Measurements from ENCODE around the gene SLC6A15. TPM values are rescaled to one million over a fixed set of nuclear protein-coding genes. Genes with fewer than 3 reads are reported as not detected.

Gene SLC6A15
- total RNA-seq, 1 donor: 0.43 TPM

DNA sequence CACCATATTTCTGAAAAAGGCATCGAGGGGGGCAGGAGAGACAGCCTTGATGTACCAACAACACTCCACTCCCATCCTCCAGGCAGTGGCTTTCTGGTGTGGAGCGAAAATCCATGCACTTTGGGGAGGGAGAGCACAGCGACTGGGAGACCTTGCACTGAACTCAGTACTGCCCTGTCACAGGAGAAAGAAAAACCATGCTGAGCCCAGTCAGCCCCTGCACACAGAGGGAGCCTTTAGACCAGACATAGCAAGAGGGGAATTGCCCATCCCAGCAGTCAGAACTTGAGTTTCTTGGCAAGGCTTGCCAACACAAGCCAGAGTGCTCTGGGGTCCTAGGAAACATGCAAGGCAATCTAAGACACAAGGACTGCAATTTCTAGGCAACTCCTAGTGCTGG, 24.8 kb upstream of the SLC6A15 start:
- DNase-seq (ENCODE audit: low read depth): no peak
- no peak overlapping the region for H3K4me3 ChIP-seq (ENCODE audit: low read depth, low read length)
- TF ChIP-seq, protein P1, sequence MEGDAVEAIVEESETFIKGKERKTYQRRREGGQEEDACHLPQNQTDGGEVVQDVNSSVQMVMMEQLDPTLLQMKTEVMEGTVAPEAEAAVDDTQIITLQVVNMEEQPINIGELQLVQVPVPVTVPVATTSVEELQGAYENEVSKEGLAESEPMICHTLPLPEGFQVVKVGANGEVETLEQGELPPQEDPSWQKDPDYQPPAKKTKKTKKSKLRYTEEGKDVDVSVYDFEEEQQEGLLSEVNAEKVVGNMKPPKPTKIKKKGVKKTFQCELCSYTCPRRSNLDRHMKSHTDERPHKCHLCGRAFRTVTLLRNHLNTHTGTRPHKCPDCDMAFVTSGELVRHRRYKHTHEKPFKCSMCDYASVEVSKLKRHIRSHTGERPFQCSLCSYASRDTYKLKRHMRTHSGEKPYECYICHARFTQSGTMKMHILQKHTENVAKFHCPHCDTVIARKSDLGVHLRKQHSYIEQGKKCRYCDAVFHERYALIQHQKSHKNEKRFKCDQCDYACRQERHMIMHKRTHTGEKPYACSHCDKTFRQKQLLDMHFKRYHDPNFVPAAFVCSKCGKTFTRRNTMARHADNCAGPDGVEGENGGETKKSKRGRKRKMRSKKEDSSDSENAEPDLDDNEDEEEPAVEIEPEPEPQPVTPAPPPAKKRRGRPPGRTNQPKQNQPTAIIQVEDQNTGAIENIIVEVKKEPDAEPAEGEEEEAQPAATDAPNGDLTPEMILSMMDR (IDR thresholded peaks at IDR 0.05; ENCODE audit: insufficient read depth, low read depth, low read length): no peak

DNA sequence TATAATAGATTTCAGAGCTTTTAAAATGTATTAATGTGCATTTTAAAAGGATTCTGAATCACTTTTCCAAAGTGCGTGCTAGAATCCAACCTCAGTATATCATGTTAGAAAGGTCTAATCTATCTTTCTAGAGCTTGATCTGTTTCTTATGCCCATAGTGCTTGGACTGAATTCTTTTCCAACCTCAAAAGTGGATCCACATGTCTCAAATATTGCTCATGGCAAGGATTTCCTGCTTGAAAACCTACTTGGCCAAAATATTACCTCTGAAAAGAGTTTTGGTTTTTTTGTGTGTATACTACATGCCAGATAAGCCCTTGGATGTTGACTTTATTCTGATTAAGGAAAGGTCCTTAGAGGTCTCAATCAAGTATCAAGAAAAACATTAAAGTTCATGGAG, 16.9 kb upstream of the SLC6A15 start:
- TF ChIP-seq, protein P1 (IDR thresholded peaks at IDR 0.05; ENCODE audit: insufficient read depth, low read depth, low read length): no peak
- H3K4me3 ChIP-seq (ENCODE audit: low read depth, low read length): no peak overlapping the region
- DNase-seq (ENCODE audit: low read depth): no peak

DNA sequence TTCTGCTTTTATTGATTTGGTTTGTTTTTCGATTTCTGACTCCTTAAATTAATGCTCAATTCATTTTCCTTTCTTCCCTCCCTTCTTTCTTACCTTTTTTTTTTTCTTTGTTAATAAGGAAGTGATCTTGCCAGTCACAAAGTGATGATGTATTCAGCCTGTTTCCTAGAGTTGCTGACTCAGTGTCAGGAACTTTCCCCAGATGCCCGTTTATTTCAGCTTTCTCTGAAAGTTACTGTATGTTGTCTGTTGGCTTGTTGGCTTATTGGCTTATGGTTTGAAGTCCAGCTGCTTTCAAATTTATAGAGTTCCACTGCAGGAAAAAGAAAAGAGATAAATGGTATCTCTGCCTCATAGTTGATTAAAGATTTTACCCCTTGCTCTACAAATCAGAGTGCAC, 12.4 kb upstream of the SLC6A15 start:
- DNase-seq (ENCODE audit: low read depth): peak; percentile 11
- no peak overlapping the region for H3K4me3 ChIP-seq (ENCODE audit: low read depth, low read length)
- TF ChIP-seq, protein P1 (IDR thresholded peaks at IDR 0.05; ENCODE audit: insufficient read depth, low read depth, low read length): no peak

DNA sequence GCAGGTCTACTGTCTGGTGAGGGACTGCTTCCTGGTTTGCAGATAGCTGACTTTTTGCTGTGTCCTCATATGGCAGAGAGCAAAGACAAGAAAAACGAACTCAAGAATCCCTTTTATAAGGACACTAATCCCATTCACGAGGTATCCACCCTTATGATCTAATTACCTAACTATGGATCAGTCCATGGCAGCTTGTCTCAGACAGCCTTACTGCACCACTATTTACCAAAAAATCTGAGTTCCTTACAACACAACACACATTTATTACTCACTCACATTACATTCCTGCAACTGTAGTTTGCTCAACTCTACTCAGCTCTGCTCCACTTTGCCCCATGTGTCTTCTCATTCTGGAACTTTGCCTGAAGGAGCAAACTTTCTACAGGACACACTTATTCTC, 10.1 kb upstream of the SLC6A15 start:
- H3K4me3 ChIP-seq (ENCODE audit: low read depth, low read length): no peak overlapping the region
- DNase-seq (ENCODE audit: low read depth): peak; percentile 5
- TF ChIP-seq, protein P1 (IDR thresholded peaks at IDR 0.05; ENCODE audit: insufficient read depth, low read depth, low read length): no peak

GRCh38 chr12:84920331-84920730, 7.7 kb upstream of the SLC6A15 start:
- H3K4me3 ChIP-seq (ENCODE audit: low read depth, low read length): no peak overlapping the region
- DNase-seq (ENCODE audit: low read depth): no peak
- TF ChIP-seq, protein P1 (IDR thresholded peaks at IDR 0.05; ENCODE audit: insufficient read depth, low read depth, low read length): no peak

GRCh38 chr12:84919271-84919670, 6.7 kb upstream of the SLC6A15 start:
- H3K4me3 ChIP-seq (ENCODE audit: low read depth, low read length): no peak overlapping the region
- TF ChIP-seq, protein P1 (IDR thresholded peaks at IDR 0.05; ENCODE audit: insufficient read depth, low read depth, low read length): no peak
- DNase-seq (ENCODE audit: low read depth): no peak

DNA sequence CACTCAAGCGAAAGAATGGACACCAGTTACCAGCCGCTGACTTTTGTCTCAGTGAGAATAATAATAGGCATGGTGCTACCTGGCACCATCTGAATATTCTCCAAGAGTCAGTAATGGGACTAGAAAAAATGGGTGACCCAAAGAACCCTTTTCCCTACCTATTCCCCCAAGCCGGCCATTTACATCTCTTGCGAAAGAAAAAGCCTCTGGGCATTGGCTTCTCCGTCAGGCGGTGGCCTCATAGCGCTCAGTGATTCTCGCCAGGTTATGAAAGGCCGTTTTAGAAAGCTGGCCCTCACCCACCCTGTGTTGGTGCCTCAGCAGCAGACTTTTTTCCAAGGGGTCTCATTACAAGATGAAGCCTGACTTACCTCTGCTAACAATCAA, 523 bp upstream of the SLC6A15 start:
- peak; percentile 11 for DNase-seq (ENCODE audit: low read depth)
- TF ChIP-seq, protein P1 (IDR thresholded peaks at IDR 0.05; ENCODE audit: insufficient read depth, low read depth, low read length): no peak
- H3K4me3 ChIP-seq (ENCODE audit: low read depth, low read length): peak overlapping the region; percentile 70

Measured in fibroblast of villous mesenchyme (primary cell).